Heart left ventricle (tissue), 16 donors: ENCODE results near the gene NAB1. TPM values are rescaled to one million over a fixed set of nuclear protein-coding genes. Genes with fewer than 3 reads are reported as not detected.

ENCODE experiments used
- ATAC-seq, 4 donors: fragments of 200-7000 bp; cut with Tn5 transposase; one replicate each; pipeline ENCODE4 v1.9.1; 2020 to 2022; ENCODE audit warnings: moderate library complexity in 4 of 4, mild to moderate bottlenecking in 3 of 4, moderate number of reproducible peaks in 1 of 4
- DNase-seq, 5 donors: peaks; one replicate each; pipeline ENCODE4 v3.0.0-alpha.2; 2020
- H3K27ac ChIP-seq, 12 donors: fragments of 200-600 bp; sonication (generic) in 4 of 12; one replicate each; pipeline versions ENCODE4 v1.5.0 to v1.8.0; 2016 to 2022; ENCODE audit warnings: mild to moderate bottlenecking in 2 of 12
- H3K27me3 ChIP-seq, 9 donors: fragments of 200-600 bp; sonication (generic) in 2 of 9; one replicate each; pipeline versions ENCODE4 v1.5.1 to v1.8.0; 2016 to 2022; ENCODE audit warnings: mild to moderate bottlenecking in 3 of 9
- H3K36me3 ChIP-seq, 9 donors: fragments of 200-600 bp; sonication (generic) in 2 of 9; one replicate each; pipeline versions ENCODE4 v1.5.0 to v1.8.0; 2018 to 2022; ENCODE audit warnings: mild to moderate bottlenecking in 2 of 9
- H3K4me1 ChIP-seq, 12 donors: fragments of 200-600 bp; sonication (generic) in 4 of 12; one replicate each; pipeline versions ENCODE4 v1.5.0 to v1.8.0; 2016 to 2022; ENCODE audit warnings: mild to moderate bottlenecking in 3 of 12
- H3K4me3 ChIP-seq, 12 donors: fragments of 200-600 bp; sonication (generic) in 4 of 12; one replicate each; pipeline versions ENCODE4 v1.5.0 to v1.8.0; 2017 to 2022; ENCODE audit warnings: mild to moderate bottlenecking in 9 of 12, moderate library complexity in 4 of 12
- H3K9me3 ChIP-seq, 12 donors: fragments of 200-600 bp; sonication (generic) in 4 of 12; one replicate each; pipeline versions ENCODE4 v1.5.0 to v1.8.0; 2016 to 2022; ENCODE audit warnings: mild to moderate bottlenecking in 1 of 12
- POLR2A ChIP-seq, 2 donors: fragments of 450-650 bp; IDR thresholded peaks; one replicate each; pipeline ENCODE4 v1.6.1; 2017; ENCODE audit warnings: antibody characterized with exemption in 2 of 2, mild to moderate bottlenecking in 2 of 2, moderate library complexity in 2 of 2
- WGBS, 4 donors: extraction: QIAGEN DNeasy Blood & Tissue Kit in 2 of 4; methylation state at CpG; one replicate each; pipeline versions ENCODE4 v1.1.5 to v1.1.7; 2013 to 2018; 5-methylcytosine and 5-hydroxymethylcytosine counted together
- intact Hi-C, 10 donors: fragments of 100-400 bp; cut with DNase I; formaldehyde crosslinking; loops; one replicate each; pipeline versions ENCODE4 v1.11.1 to v1.14.2; 2022
- polyA plus RNA-seq, 2 donors: library from polyadenylated mRNA; stranded (reverse); fragments of 200-250 nt; gene quantifications; one replicate each; pipeline ENCODE4 v1.2.3, GENCODE V29; 2013
- total RNA-seq, 9 donors: library from RNA; depleted of rRNA in 2 of 9; stranded (reverse); fragments of >200 nt in 2 of 9; fragmentation: NEBNext Ultra II Directional in 3 of 9; extraction: Animal tissue kit (Norgen Biotek cat#: 25700) in 3 of 9; gene quantifications; one replicate each; pipeline versions ENCODE4 v1.1.0 to v1.2.4, GENCODE V29; 2016 to 2023
- TF ChIP-seq, protein P1 (sequence below), 12 donors: fragments of 200-600 bp; sonication (generic) in 4 of 12; IDR thresholded peaks; one replicate each; pipeline versions ENCODE4 v1.5.0 to v1.8.0; 2018 to 2022; ENCODE audit warnings: antibody characterized with exemption in 12 of 12, mild to moderate bottlenecking in 5 of 12
- donor health status: ischemic (EF 13 %, LVEDD 7.1; RV severe dilation, severe dysfunction).
- donor health status: healthy with polysubstance abuse.
- donor health status: DM: no; HTN: yes; CAD: no.
- donor health status: DM: no; HTN: no; CAD: no.
- donor health status: ischemic (EF 25% LVEDD 6.9; RV normal size, moderate dysfunction).
- donor health status: ischemic (EF 25% LVEDD 5.7; RV mildly dilated, moderate dysfunction).
- donor health status: healthy.
- donor health status: DM: yes; HTN: yes; CAD: no.
- donor health status: ischemic (EF 35%, LVEDD 5.7; RV mildly dilated, moderate dysfunction).
- donor health status: nonischemic (EF 11% LVEDD 7.7; RV severe dilation, severe dysfunction).
- donor health status: DM: yes; HTN: yes; CAD: no.
- donor health status: PGD.
- donor health status: ischemic (EF 29% LVEDD 5.4; RV normal size, mild dysfunction).
- donor health status: nonischemic (EF 23%, LVEDD 6.1; RV moderate dilation, normal function).

NAB1 gene
- total and polyA plus RNA-seq, 11 donors: 10.1 to 41.8 (median 29.1) TPM

DNA sequence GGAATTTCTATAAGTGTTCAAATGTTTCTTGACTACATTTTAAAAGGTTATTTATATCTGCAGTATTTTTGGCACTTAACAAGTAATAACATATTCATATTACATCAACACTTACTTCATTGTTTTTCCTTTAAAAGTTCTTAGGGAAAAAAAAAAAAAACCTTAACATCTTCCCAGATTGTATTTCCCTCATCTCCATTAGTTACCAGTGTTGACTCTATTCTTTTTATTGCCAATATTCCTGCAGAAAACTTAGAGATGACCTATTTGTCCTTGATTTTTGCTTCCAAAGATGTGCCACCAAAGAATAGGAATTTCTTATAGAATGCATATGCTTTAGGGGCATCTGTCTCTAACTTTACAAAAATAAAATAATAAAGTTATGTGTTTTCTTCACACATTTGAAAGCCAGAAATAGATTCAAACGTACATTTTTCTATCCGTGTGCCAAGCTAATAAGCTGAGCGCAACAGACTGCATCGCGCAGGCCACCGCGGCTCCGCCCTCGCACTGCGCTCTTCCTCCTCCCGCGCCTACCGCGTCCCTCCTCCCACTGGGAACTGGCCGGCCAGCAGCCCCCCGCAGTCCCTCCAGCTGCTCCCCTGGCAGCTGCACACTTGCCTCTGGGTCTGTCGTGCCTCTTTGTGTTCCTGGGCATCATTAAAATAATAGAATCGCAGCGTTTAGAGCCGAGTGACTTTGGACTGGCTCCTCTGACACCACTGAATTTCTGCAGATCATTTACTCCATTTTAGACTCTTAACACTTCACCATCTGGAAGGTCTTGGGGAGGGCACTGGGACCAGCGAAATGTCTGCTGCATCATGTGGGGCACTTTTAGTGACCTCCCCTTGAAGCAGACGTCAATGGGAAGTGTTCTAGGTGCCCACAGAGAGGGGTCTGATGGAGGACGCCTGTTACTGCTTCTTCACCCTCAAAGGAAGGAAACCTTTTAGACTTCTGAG lies 21.2 kb upstream of the NAB1 start:
- Histone ChIP-seq H3K9me3 (peaks cover 0 to 10% (median 0%) of the 10 kb centered on the region in 12 donors), H3K4me1 (peaks cover 0 to 33% (median 13%) of the 10 kb centered on the region in 12 donors), H3K36me3 (no peaks in the 10 kb centered on the region), H3K27ac (peak overlapping the region; percentile 26 to 89 (median 81)), H3K27me3 (no peaks in the 10 kb centered on the region), H3K4me3 (peak overlapping the region; percentile 8 to 66 (median 52))
- DNase-seq: peak; percentile 52 to 79 (median 69)
- 5 to 11% (median 8%) methylated on average over 23 of the region's 23 CpGs for WGBS, 4 donors
- intact Hi-C loops: no loop called here
- ATAC-seq: peak; percentile 83 to 92 (median 87)
- TF ChIP-seq POLR2A (IDR thresholded peaks at IDR 0.05): no peak
- TF ChIP-seq, protein P1, sequence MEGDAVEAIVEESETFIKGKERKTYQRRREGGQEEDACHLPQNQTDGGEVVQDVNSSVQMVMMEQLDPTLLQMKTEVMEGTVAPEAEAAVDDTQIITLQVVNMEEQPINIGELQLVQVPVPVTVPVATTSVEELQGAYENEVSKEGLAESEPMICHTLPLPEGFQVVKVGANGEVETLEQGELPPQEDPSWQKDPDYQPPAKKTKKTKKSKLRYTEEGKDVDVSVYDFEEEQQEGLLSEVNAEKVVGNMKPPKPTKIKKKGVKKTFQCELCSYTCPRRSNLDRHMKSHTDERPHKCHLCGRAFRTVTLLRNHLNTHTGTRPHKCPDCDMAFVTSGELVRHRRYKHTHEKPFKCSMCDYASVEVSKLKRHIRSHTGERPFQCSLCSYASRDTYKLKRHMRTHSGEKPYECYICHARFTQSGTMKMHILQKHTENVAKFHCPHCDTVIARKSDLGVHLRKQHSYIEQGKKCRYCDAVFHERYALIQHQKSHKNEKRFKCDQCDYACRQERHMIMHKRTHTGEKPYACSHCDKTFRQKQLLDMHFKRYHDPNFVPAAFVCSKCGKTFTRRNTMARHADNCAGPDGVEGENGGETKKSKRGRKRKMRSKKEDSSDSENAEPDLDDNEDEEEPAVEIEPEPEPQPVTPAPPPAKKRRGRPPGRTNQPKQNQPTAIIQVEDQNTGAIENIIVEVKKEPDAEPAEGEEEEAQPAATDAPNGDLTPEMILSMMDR (IDR thresholded peaks at IDR 0.05): no peak

DNA sequence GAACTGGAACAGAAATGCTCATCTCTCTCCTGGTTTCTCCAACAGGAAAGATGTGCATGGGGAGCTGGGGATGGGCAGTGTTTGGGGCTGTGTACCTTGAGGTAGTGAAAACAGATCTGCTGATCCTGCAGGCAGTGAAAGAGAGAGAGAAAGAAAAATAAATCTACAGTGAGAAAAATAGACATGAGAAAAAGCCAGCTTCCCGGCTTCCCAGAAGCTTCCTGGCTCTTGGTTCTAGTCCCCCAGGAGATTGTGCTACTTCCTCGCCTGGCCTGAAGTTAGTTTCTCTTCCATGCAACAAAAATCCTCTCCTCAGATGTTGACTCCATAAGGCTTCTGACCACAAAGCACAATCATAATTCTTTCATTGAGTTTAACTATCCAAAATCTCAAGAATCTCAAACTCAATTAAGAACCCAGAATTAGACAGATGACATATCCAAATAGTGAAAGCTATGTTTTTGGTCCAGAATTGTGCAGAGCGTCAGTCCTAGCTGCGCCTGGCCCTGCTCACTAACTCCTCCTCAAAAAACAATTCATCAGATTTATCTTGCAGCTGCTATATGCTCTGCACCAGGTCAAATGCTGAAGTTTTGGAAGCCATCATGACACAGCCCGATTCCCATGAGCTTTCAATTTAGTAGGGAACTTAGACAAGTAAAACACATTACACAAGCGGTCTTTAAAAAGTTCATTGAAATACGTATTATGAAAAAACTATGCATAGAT lies 20.1 kb upstream of the NAB1 start:
- Histone ChIP-seq H3K27me3 (no peaks in the 10 kb centered on the region), H3K4me1 (peaks cover 0 to 33% (median 13%) of the 10 kb centered on the region in 12 donors), H3K4me3 (peak overlapping the region in 7 of 12 donors; percentile 48 to 66 (median 56)), H3K36me3 (no peaks in the 10 kb centered on the region), H3K27ac (peak overlapping the region; percentile 26 to 89 (median 81)), H3K9me3 (peaks cover 0 to 10% (median 0%) of the 10 kb centered on the region in 12 donors)
- DNase-seq (peak in 3 of 5 donors; percentile 34 to 60 (median 37)), ATAC-seq (peak; percentile 48 to 67 (median 52))
- 63 to 70% (median 66%) methylated on average over 7 of the region's 7 CpGs for WGBS, 4 donors
- no peak for TF ChIP-seq POLR2A (IDR thresholded peaks at IDR 0.05)
- TF ChIP-seq, protein P1 (IDR thresholded peaks at IDR 0.05): no peak
- intact Hi-C loops: no loop called here

DNA sequence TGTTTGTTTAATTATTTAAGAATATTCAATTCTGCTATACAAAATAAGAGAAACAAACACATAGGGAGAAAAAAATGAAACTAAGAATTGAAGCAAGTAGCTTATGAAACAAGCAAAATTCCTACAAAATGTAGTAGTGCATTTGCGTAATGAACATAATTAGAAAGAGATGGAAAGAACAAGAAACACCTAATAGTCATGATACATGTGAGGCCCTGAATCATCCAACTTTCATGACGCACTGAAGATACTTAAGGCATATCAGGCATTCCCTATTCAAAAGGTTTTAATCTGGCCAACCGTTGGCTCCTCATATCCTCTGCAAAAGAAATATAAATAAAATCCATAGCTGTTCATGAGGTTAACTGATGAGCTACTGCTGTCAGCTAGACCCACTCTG lies 14.5 kb upstream of the NAB1 start:
- no peak for TF ChIP-seq POLR2A (IDR thresholded peaks at IDR 0.05)
- TF ChIP-seq, protein P1 (IDR thresholded peaks at IDR 0.05): no peak
- 78 to 87% (median 85%) methylated on average over 3 of the region's 3 CpGs for WGBS, 4 donors
- no peak overlapping the region for H3K27ac ChIP-seq
- H3K4me3 ChIP-seq: no peak overlapping the region
- ATAC-seq: no peak
- intact Hi-C loops: no loop called here
- DNase-seq: no peak
- no peaks in the 10 kb centered on the region for H3K36me3 ChIP-seq
- no peaks in the 10 kb centered on the region for H3K27me3 ChIP-seq
- peaks cover 0 to 31% (median 21%) of the 10 kb centered on the region in 12 donors for H3K4me1 ChIP-seq
- no peaks in the 10 kb centered on the region for H3K9me3 ChIP-seq

DNA sequence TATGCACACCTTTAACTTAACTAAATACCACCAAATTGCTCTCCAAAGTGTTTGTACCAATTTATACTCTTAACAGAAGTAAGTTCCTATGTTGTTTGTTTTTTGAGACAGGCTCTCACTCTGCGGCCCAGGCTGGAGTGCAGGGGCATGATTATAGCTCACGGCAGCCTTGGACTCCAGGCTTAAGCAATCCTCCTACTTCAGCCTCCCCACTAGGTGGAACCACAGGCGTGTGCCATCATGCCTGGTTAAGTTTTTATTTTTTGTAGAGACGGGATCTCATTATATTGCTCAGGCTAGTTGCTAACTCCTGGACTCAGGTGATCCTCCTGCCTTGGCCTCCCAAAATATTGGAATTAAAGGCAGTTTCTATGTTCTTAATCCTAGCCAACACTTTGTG lies 13.1 kb upstream of the NAB1 start:
- Histone ChIP-seq H3K36me3 (no peaks in the 10 kb centered on the region), H3K27ac (peak overlapping the region in 5 of 12 donors; percentile 3 to 74 (median 19)), H3K4me3 (no peak overlapping the region), H3K9me3 (no peaks in the 10 kb centered on the region), H3K4me1 (peaks cover 0 to 28% (median 21%) of the 10 kb centered on the region in 12 donors), H3K27me3 (no peaks in the 10 kb centered on the region)
- no peak for ATAC-seq
- 94 to 100% (median 97%) methylated on average over 4 of the region's 4 CpGs for WGBS, 4 donors
- TF ChIP-seq, protein P1 (IDR thresholded peaks at IDR 0.05): no peak
- no peak for TF ChIP-seq POLR2A (IDR thresholded peaks at IDR 0.05)
- no peak for DNase-seq
- intact Hi-C loops: no loop called here
